Smooth muscle cell (in vitro differentiated cells): ENCODE measurements around the gene OLAH. TPM values are rescaled to one million over a fixed set of nuclear protein-coding genes. Genes with fewer than 3 reads are reported as not detected.

Experiments
- DNase-seq: peaks from one replicate; lab custom pipeline; 2025; ENCODE audit not compliant: unreplicated experiment; lab: John Stamatoyannopoulos, UW
- H2AFZ ChIP-seq: fragments of 200-600 bp; sonication (generic); 2 replicates; pipeline ENCODE4 v1.6.0; 2016; ENCODE audit warnings: antibody characterized with exemption, low read depth, mild to moderate bottlenecking
- H3F3A ChIP-seq: fragments of 200-600 bp; sonication (generic); 2 replicates; pipeline ENCODE4 v1.6.0; 2017; ENCODE audit warnings: antibody characterized with exemption, low read depth
- H3K27ac ChIP-seq: fragments of 200-600 bp; sonication (generic); 2 replicates; pipeline ENCODE4 v1.5.1; 2016; ENCODE audit warnings: low read depth, mild to moderate bottlenecking
- H3K27me3 ChIP-seq: fragments of 200-600 bp; sonication (generic); 2 replicates; pipeline ENCODE4 v1.6.1; 2016; ENCODE audit warnings: low read depth, mild to moderate bottlenecking
- H3K36me3 ChIP-seq: fragments of 200-600 bp; sonication (generic); 2 replicates; pipeline ENCODE4 v1.5.1; 2016; ENCODE audit warnings: low read depth
- H3K4me1 ChIP-seq: fragments of 200-600 bp; sonication (generic); 2 replicates; pipeline ENCODE4 v1.5.1; 2016; ENCODE audit warnings: low read depth
- H3K4me2 ChIP-seq: fragments of 200-600 bp; sonication (generic); 2 replicates; pipeline ENCODE4 v1.6.0; 2016; ENCODE audit warnings: mild to moderate bottlenecking
- H3K4me3 ChIP-seq: fragments of 200-600 bp; sonication (generic); 2 replicates; pipeline ENCODE4 v1.5.1; 2016; ENCODE audit warnings: mild to moderate bottlenecking
- H3K79me2 ChIP-seq: fragments of 200-600 bp; sonication (generic); 2 replicates; pipeline ENCODE4 v1.6.0; 2016; ENCODE audit warnings: low read depth, mild to moderate bottlenecking
- H3K9ac ChIP-seq: fragments of 200-600 bp; sonication (generic); 2 replicates; pipeline ENCODE4 v1.6.0; 2016; ENCODE audit warnings: low read depth
- H3K9me3 ChIP-seq: fragments of 200-600 bp; sonication (generic); replicated peaks from 2 replicates; pipeline ENCODE4 v1.5.1; 2016; ENCODE audit warnings: low read depth
- H4K20me1 ChIP-seq: fragments of 200-600 bp; sonication (generic); 2 replicates; pipeline ENCODE4 v1.6.0; 2016; ENCODE audit warnings: low read depth
- CTCF ChIP-seq: fragments of 200-600 bp; sonication (generic); IDR thresholded peaks from 2 replicates; pipeline ENCODE4 v1.5.1; 2017; ENCODE audit warnings: borderline replicate concordance, mild to moderate bottlenecking, antibody characterized with exemption; ENCODE audit not compliant: insufficient read depth, poor library complexity, severe bottlenecking
- WGBS: methylation state at CpG from one replicate; pipeline ENCODE4 v1.1.7; 2016; ENCODE audit warnings: low lambda C conversion rate; 5-methylcytosine and 5-hydroxymethylcytosine counted together
- polyA plus RNA-seq: library from polyadenylated mRNA; unstranded; fragments of >200 nt; fragmentation: Nextera tagmentation; extraction: Ambion mirVana; gene quantifications from 2 replicates; pipeline ENCODE4 v1.2.1, GENCODE V29; 2016
- total RNA-seq: library from RNA; depleted of rRNA; stranded (reverse); fragments of >200 nt; gene quantifications from 2 replicates; pipeline ENCODE4 v1.2.3, GENCODE V29; 2014

Gene OLAH
- total and polyA plus RNA-seq, 2 experiments from 2014 or later, result not detected

GRCh38 chr10:15121707-15122106, 78.0 kb downstream of the OLAH start:
- no peaks in the 10 kb centered on the region for H3F3A ChIP-seq
- no peaks in the 10 kb centered on the region for H3K27me3 ChIP-seq
- peaks cover 9% of the 10 kb centered on the region for H3K36me3 ChIP-seq
- H3K79me2 ChIP-seq, result no peaks in the 10 kb centered on the region
- H4K20me1 ChIP-seq, result no peaks in the 10 kb centered on the region
- no peak for DNase-seq
- no peak overlapping the region for H3K4me3 ChIP-seq
- H2AFZ ChIP-seq, result no peak overlapping the region
- no peaks in the 10 kb centered on the region for H3K9me3 ChIP-seq
- H3K9ac ChIP-seq, result no peak overlapping the region
- no peaks in the 10 kb centered on the region for H3K4me1 ChIP-seq
- H3K27ac ChIP-seq, result no peak overlapping the region
- 100% methylated on average over 1 of the region's 1 CpG for WGBS
- TF ChIP-seq CTCF, result no peak
- no peak overlapping the region for H3K4me2 ChIP-seq

- Histone ChIP-seq H3K79me2 (no peaks in the 10 kb centered on the region), H3K4me1 (no peaks in the 10 kb centered on the region), H3K27me3 (no peaks in the 10 kb centered on the region), H4K20me1 (no peaks in the 10 kb centered on the region), H3F3A (no peaks in the 10 kb centered on the region), H2AFZ (no peak overlapping the region), H3K4me2 (no peak overlapping the region), H3K9me3 (no peaks in the 10 kb centered on the region), H3K27ac (no peak overlapping the region), H3K4me3 (no peak overlapping the region), H3K36me3 (peaks cover 6% of the 10 kb centered on the region), H3K9ac (no peak overlapping the region)
- 91% methylated on average over 9 of the region's 9 CpGs for WGBS
- no peak for DNase-seq
- TF ChIP-seq CTCF, result no peak
Observed at GRCh38 chr10:15122477-15123030, 78.8 kb downstream of the OLAH start.

Other genes starting within 250 kb of the OLAH start
- 0.58 and 4.1 TPM in 2 replicates for gene CDNF, start 205.9 kb upstream of the OLAH start, total RNA-seq
- gene CDNF, start 205.9 kb upstream of the OLAH start, polyA plus RNA-seq, result 0.63 and 1.5 TPM in 2 replicates
- 15.6 and 18.6 TPM in 2 replicates for gene HSPA14, start 205.6 kb upstream of the OLAH start, total RNA-seq
- 9.9 and 10.9 TPM in 2 replicates for gene HSPA14, start 205.6 kb upstream of the OLAH start, polyA plus RNA-seq
- 14.0 and 14.9 TPM in 2 replicates for gene MSANTD7, start 205.6 kb upstream of the OLAH start, total RNA-seq
- 6.2 and 6.4 TPM in 2 replicates for gene MSANTD7, start 205.6 kb upstream of the OLAH start, polyA plus RNA-seq
- 11.0 and 14.3 TPM in 2 replicates for gene SUV39H2, start 165.1 kb upstream of the OLAH start, total RNA-seq
- 5.1 and 7.2 TPM in 2 replicates for gene SUV39H2, start 165.1 kb upstream of the OLAH start, polyA plus RNA-seq
- gene DCLRE1C, start 89.8 kb upstream of the OLAH start, total RNA-seq, result 7.0 and 7.6 TPM in 2 replicates
- gene DCLRE1C, start 89.8 kb upstream of the OLAH start, polyA plus RNA-seq, result 6.9 and 7.0 TPM in 2 replicates
- not detected in 2 replicates for gene MEIG1, start 84.6 kb upstream of the OLAH start, total RNA-seq
- gene MEIG1, start 84.6 kb upstream of the OLAH start, polyA plus RNA-seq, result 1.8 TPM in 1 of 2 replicates, not detected in the other
- gene ACBD7, start 44.8 kb downstream of the OLAH start, total RNA-seq, result 0.22 TPM in 1 of 2 replicates, not detected in the other
- gene ACBD7, start 44.8 kb downstream of the OLAH start, polyA plus RNA-seq, result 0.33 TPM in 1 of 2 replicates, not detected in the other
- 11.5 and 12.3 TPM in 2 replicates for gene RPP38, start 53.4 kb downstream of the OLAH start, total RNA-seq
- gene RPP38, start 53.4 kb downstream of the OLAH start, polyA plus RNA-seq, result 18.0 and 23.2 TPM in 2 replicates
- 9.4 and 15.4 TPM in 2 replicates for gene NMT2, start 124.8 kb downstream of the OLAH start, total RNA-seq
- gene NMT2, start 124.8 kb downstream of the OLAH start, polyA plus RNA-seq, result 7.4 and 9.5 TPM in 2 replicates